Effector memory CD4-positive, alpha-beta T cell (primary cell): ENCODE results near the gene ZFYVE28.

Experiments
- DNase-seq, 3 donors: peaks; one replicate each; pipeline ENCODE4 v3.0.0-alpha.2; 2020
- H3K27ac ChIP-seq: 2 replicates; pipeline ENCODE4 v1.7.0; 2013; ENCODE audit warnings: mild to moderate bottlenecking, low read length, moderate library complexity; ENCODE audit not compliant: insufficient read depth, poor library complexity, severe bottlenecking
- H3K27me3 ChIP-seq: replicated peaks from 2 replicates; pipeline ENCODE4 v1.7.0; 2013; ENCODE audit warnings: mild to moderate bottlenecking, low read length; ENCODE audit not compliant: insufficient read depth, control insufficient read depth, poor library complexity, severe bottlenecking
- H3K36me3 ChIP-seq: 2 replicates; pipeline ENCODE4 v1.7.0; 2013; ENCODE audit warnings: mild to moderate bottlenecking, low read length, moderate library complexity; ENCODE audit not compliant: control insufficient read depth, insufficient read depth
- H3K4me1 ChIP-seq: 2 replicates; pipeline ENCODE4 v1.7.0; 2013; ENCODE audit warnings: low read length, mild to moderate bottlenecking; ENCODE audit not compliant: control insufficient read depth, insufficient read depth, poor library complexity, severe bottlenecking
- H3K4me3 ChIP-seq: 2 replicates; pipeline ENCODE4 v1.7.0; 2013; ENCODE audit warnings: low read length, low read depth, mild to moderate bottlenecking; ENCODE audit not compliant: insufficient read depth, poor library complexity, severe bottlenecking
- H3K9me3 ChIP-seq: 2 replicates; pipeline ENCODE4 v1.7.0; 2013; ENCODE audit warnings: mild to moderate bottlenecking, low read length, moderate library complexity; ENCODE audit not compliant: control insufficient read depth

Gene ZFYVE28

GRCh38 chr4:2416564-2417225 lies 1.8 kb downstream of the ZFYVE28 start:
- Histone ChIP-seq H3K27ac (peak overlapping the region; percentile 44), H3K9me3 (no peaks in the 10 kb centered on the region), H3K4me3 (peak overlapping the region; percentile 58), H3K36me3 (no peaks in the 10 kb centered on the region), H3K4me1 (peaks cover 54% of the 10 kb centered on the region), H3K27me3 (no peaks in the 10 kb centered on the region)
- no peak for DNase-seq

GRCh38 chr4:2415881-2416563 lies 2.4 kb downstream of the ZFYVE28 start:
- Histone ChIP-seq H3K36me3 (no peaks in the 10 kb centered on the region), H3K9me3 (no peaks in the 10 kb centered on the region), H3K27me3 (no peaks in the 10 kb centered on the region), H3K27ac (peak overlapping the region; percentile 44), H3K4me1 (peaks cover 61% of the 10 kb centered on the region), H3K4me3 (peak overlapping the region; percentile 58)
- no peak for DNase-seq

GRCh38 chr4:2415213-2415612 lies 3.2 kb downstream of the ZFYVE28 start:
- no peak for DNase-seq
- peaks cover 64% of the 10 kb centered on the region for H3K4me1 ChIP-seq
- H3K27me3 ChIP-seq, result no peaks in the 10 kb centered on the region
- H3K4me3 ChIP-seq, result no peak overlapping the region
- no peaks in the 10 kb centered on the region for H3K9me3 ChIP-seq
- no peaks in the 10 kb centered on the region for H3K36me3 ChIP-seq
- no peak overlapping the region for H3K27ac ChIP-seq

GRCh38 chr4:2413821-2414610 lies 4.4 kb downstream of the ZFYVE28 start:
- Histone ChIP-seq H3K4me1 (peaks cover 65% of the 10 kb centered on the region), H3K27ac (peak overlapping the region; percentile 89), H3K9me3 (no peaks in the 10 kb centered on the region), H3K4me3 (peak overlapping the region; percentile 32), H3K36me3 (no peaks in the 10 kb centered on the region), H3K27me3 (no peaks in the 10 kb centered on the region)
- DNase-seq, result peak in 2 of 3 donors; percentile 23 to 28

- peak overlapping the region; percentile 89 for H3K27ac ChIP-seq
- peaks cover 66% of the 10 kb centered on the region for H3K4me1 ChIP-seq
- H3K27me3 ChIP-seq, result no peaks in the 10 kb centered on the region
- H3K36me3 ChIP-seq, result no peaks in the 10 kb centered on the region
- H3K9me3 ChIP-seq, result no peaks in the 10 kb centered on the region
- H3K4me3 ChIP-seq, result peak overlapping the region; percentile 37
- peak; percentile 92 to 97 (median 95) for DNase-seq
Observed at GRCh38 chr4:2412885-2413716, 5.3 kb downstream of the ZFYVE28 start.

GRCh38 chr4:2412534-2412884 lies 5.9 kb downstream of the ZFYVE28 start:
- no peaks in the 10 kb centered on the region for H3K36me3 ChIP-seq
- no peaks in the 10 kb centered on the region for H3K9me3 ChIP-seq
- H3K27ac ChIP-seq, result peak overlapping the region; percentile 89
- peak; percentile 53 to 56 (median 54) for DNase-seq
- H3K4me1 ChIP-seq, result peaks cover 61% of the 10 kb centered on the region
- H3K27me3 ChIP-seq, result no peaks in the 10 kb centered on the region
- peak overlapping the region; percentile 37 for H3K4me3 ChIP-seq

GRCh38 chr4:2411786-2412510 lies 6.5 kb downstream of the ZFYVE28 start:
- H3K4me3 ChIP-seq, result peak overlapping the region; percentile 37
- no peak for DNase-seq

GRCh38 chr4:2409381-2409783 lies 9.1 kb downstream of the ZFYVE28 start:
- DNase-seq, result no peak
- Histone ChIP-seq H3K36me3 (peaks cover 3% of the 10 kb centered on the region), H3K4me3 (no peak overlapping the region), H3K27me3 (no peaks in the 10 kb centered on the region), H3K9me3 (no peaks in the 10 kb centered on the region), H3K27ac (no peak overlapping the region), H3K4me1 (peaks cover 42% of the 10 kb centered on the region)

More at GRCh38 chr4:2411786-2412510, 6.5 kb downstream of the ZFYVE28 start:
- Histone ChIP-seq H3K36me3 (no peaks in the 10 kb centered on the region), H3K9me3 (no peaks in the 10 kb centered on the region), H3K4me1 (peaks cover 60% of the 10 kb centered on the region), H3K27me3 (no peaks in the 10 kb centered on the region), H3K27ac (peak overlapping the region; percentile 89)

- Histone ChIP-seq H3K4me1 (peaks cover 38% of the 10 kb centered on the region), H3K27ac (no peak overlapping the region), H3K36me3 (peaks cover 3% of the 10 kb centered on the region), H3K4me3 (no peak overlapping the region), H3K27me3 (no peaks in the 10 kb centered on the region), H3K9me3 (no peaks in the 10 kb centered on the region)
- DNase-seq, result no peak
Observed at GRCh38 chr4:2408976-2409375, 9.5 kb downstream of the ZFYVE28 start.
